NB4 (cell line): ENCODE results near the gene HTRA1.

Experiments used
- CTCF ChIP-seq: IDR thresholded peaks from one replicate; pipeline ENCODE4 v1.5.1; 2012; ENCODE audit warnings: low read depth, low read length
- POLR2A ChIP-seq: IDR thresholded peaks from 2 replicates; pipeline ENCODE4 v1.6.1; 2011; ENCODE audit warnings: mild to moderate bottlenecking; ENCODE audit not compliant: insufficient read length; ENCODE audit errors: extremely low read depth

GRCh38 chr10:122499491-122499941, 38.2 kb downstream of the HTRA1 start:
- TF ChIP-seq CTCF (no peak), POLR2A (no peak)
